Neural progenitor cell (in vitro differentiated cells): ENCODE measurements around the gene LMF1. TPM values are rescaled to one million over a fixed set of nuclear protein-coding genes. Genes with fewer than 3 reads are reported as not detected.

Source experiments
- DNase-seq: peaks from one replicate; pipeline ENCODE4 v3.0.0-alpha.2; 2016; ENCODE audit warnings: low spot score
- H2AFZ ChIP-seq: fragments of 200-600 bp; sonication (generic); replicated peaks from 2 replicates; pipeline ENCODE4 v1.6.1; 2016; ENCODE audit warnings: antibody characterized with exemption
- H3F3A ChIP-seq: fragments of 200-600 bp; sonication (generic); 2 replicates; pipeline ENCODE4 v1.6.1; 2016; ENCODE audit warnings: antibody characterized with exemption, low read depth
- H3K27ac ChIP-seq: fragments of 200-600 bp; sonication (generic); 2 replicates; pipeline ENCODE4 v1.5.1; 2016; ENCODE audit warnings: mild to moderate bottlenecking
- H3K27me3 ChIP-seq: fragments of 200-600 bp; sonication (generic); 2 replicates; pipeline ENCODE4 v1.6.1; 2016; ENCODE audit warnings: mild to moderate bottlenecking, moderate library complexity
- H3K36me3 ChIP-seq: fragments of 200-600 bp; sonication (generic); 2 replicates; pipeline ENCODE4 v1.5.1; 2016
- H3K4me1 ChIP-seq: fragments of 200-600 bp; sonication (generic); 2 replicates; pipeline ENCODE4 v1.6.1; 2016; ENCODE audit warnings: mixed run types
- H3K4me2 ChIP-seq: fragments of 200-600 bp; sonication (generic); 2 replicates; pipeline ENCODE4 v1.6.1; 2016
- H3K4me3 ChIP-seq: fragments of 200-600 bp; sonication (generic); 2 replicates; pipeline ENCODE4 v1.5.1; 2016
- H3K79me2 ChIP-seq: fragments of 200-600 bp; sonication (generic); 2 replicates; pipeline ENCODE4 v1.6.1; 2016; ENCODE audit warnings: low read depth
- H3K9ac ChIP-seq: fragments of 200-600 bp; sonication (generic); 2 replicates; pipeline ENCODE4 v1.6.1; 2016
- H3K9me3 ChIP-seq: fragments of 200-600 bp; sonication (generic); 2 replicates; pipeline ENCODE4 v1.5.1; 2016; ENCODE audit warnings: low read depth
- H4K20me1 ChIP-seq: fragments of 200-600 bp; sonication (generic); 2 replicates; pipeline ENCODE4 v1.6.1; 2016; ENCODE audit warnings: low read depth
- H3K27ac Mint-ChIP-seq: 3 replicates; pipeline ENCODE4 v1.8.0; 2021; ENCODE audit warnings: mixed read lengths
- H3K27me3 Mint-ChIP-seq: 2 replicates; pipeline ENCODE4 v1.8.0; 2022; ENCODE audit warnings: low read depth, mild to moderate bottlenecking, inconsistent platforms, moderate library complexity, mixed read lengths; ENCODE audit not compliant: insufficient read depth
- H3K36me3 Mint-ChIP-seq: 3 replicates; pipeline ENCODE4 v1.8.0; 2021; ENCODE audit warnings: mixed read lengths
- H3K4me1 Mint-ChIP-seq: 3 replicates; pipeline ENCODE4 v1.8.0; 2021; ENCODE audit warnings: mixed read lengths
- H3K4me3 Mint-ChIP-seq: 3 replicates; pipeline ENCODE4 v1.8.0; 2021; ENCODE audit warnings: mild to moderate bottlenecking, moderate library complexity, mixed read lengths
- H3K9me3 Mint-ChIP-seq: 3 replicates; pipeline ENCODE4 v1.8.0; 2020; ENCODE audit warnings: mixed read lengths
- CTCF ChIP-seq: fragments of 200-600 bp; sonication (generic); IDR thresholded peaks from 2 replicates; pipeline ENCODE4 v1.5.1; 2017; ENCODE audit warnings: antibody characterized with exemption, mild to moderate bottlenecking
- EZH2 ChIP-seq: fragments of 200-600 bp; sonication (generic); IDR thresholded peaks from 2 replicates; pipeline ENCODE4 v1.6.1; 2017; ENCODE audit warnings: antibody characterized with exemption, mild to moderate bottlenecking, moderate library complexity
- EZH2phosphoT487 ChIP-seq: fragments of 200-600 bp; sonication (generic); IDR thresholded peaks from 2 replicates; pipeline ENCODE4 v1.6.1; 2017; ENCODE audit warnings: antibody characterized with exemption
- total RNA-seq: library from RNA; depleted of rRNA; stranded (reverse); fragments of >200 nt; gene quantifications from 2 replicates; pipeline ENCODE4 v1.2.3, GENCODE V29; 2015; ENCODE audit warnings: low replicate concordance

LMF1 gene
- total RNA-seq, 1 donor from 2014 or later = 3.4 TPM

- Histone ChIP-seq H3K4me3 (no peak overlapping the region), H3K4me1 (no peaks in the 10 kb centered on the region), H2AFZ (no peak overlapping the region), H3K27ac (no peak overlapping the region), H4K20me1 (peaks cover 10% of the 10 kb centered on the region), H3K36me3 (no peaks in the 10 kb centered on the region), H3K27me3 (no peaks in the 10 kb centered on the region), H3F3A (no peaks in the 10 kb centered on the region), H3K79me2 (no peaks in the 10 kb centered on the region), H3K4me2 (no peak overlapping the region), H3K9me3 (no peaks in the 10 kb centered on the region), H3K9ac (no peak overlapping the region)
- no peak overlapping the region for H3K4me3 Mint-ChIP-seq
- peak overlapping the region; percentile 66 for H3K27ac Mint-ChIP-seq
- peaks cover 6% of the 10 kb centered on the region for H3K36me3 Mint-ChIP-seq
- no peaks in the 10 kb centered on the region for H3K9me3 Mint-ChIP-seq
- DNase-seq = no peak
- TF ChIP-seq EZH2 (no peak), EZH2phosphoT487 (no peak), CTCF (no peak)
- H3K4me1 Mint-ChIP-seq = peaks cover 19% of the 10 kb centered on the region
- H3K27me3 Mint-ChIP-seq = peaks cover 6% of the 10 kb centered on the region
These were observed 76.6 kb downstream of the LMF1 start for GRCh38 chr16:894136-894535.

- Histone ChIP-seq H3K4me3 (no peak overlapping the region), H3K4me1 (no peaks in the 10 kb centered on the region), H3K4me2 (no peak overlapping the region), H4K20me1 (peaks cover 10% of the 10 kb centered on the region), H3K36me3 (no peaks in the 10 kb centered on the region), H2AFZ (no peak overlapping the region), H3K9me3 (no peaks in the 10 kb centered on the region), H3K9ac (no peak overlapping the region), H3K79me2 (no peaks in the 10 kb centered on the region), H3K27ac (no peak overlapping the region), H3F3A (no peaks in the 10 kb centered on the region), H3K27me3 (no peaks in the 10 kb centered on the region)
- TF ChIP-seq CTCF (no peak), EZH2phosphoT487 (no peak), EZH2 (no peak)
- Mint-ChIP-seq H3K36me3 (peaks cover 3% of the 10 kb centered on the region), H3K4me1 (peaks cover 14% of the 10 kb centered on the region), H3K9me3 (no peaks in the 10 kb centered on the region), H3K27me3 (peaks cover 4% of the 10 kb centered on the region), H3K27ac (no peak overlapping the region), H3K4me3 (no peak overlapping the region)
- no peak for DNase-seq
These were observed 77.4 kb downstream of the LMF1 start for GRCh38 chr16:893360-893759.

GRCh38 chr16:892536-893255, 78.1 kb downstream of the LMF1 start:
- Histone ChIP-seq H3K79me2 (no peaks in the 10 kb centered on the region), H3K27me3 (no peaks in the 10 kb centered on the region), H3F3A (no peaks in the 10 kb centered on the region), H3K36me3 (no peaks in the 10 kb centered on the region), H3K4me2 (no peak overlapping the region), H3K4me3 (no peak overlapping the region), H3K4me1 (no peaks in the 10 kb centered on the region), H2AFZ (no peak overlapping the region), H4K20me1 (peaks cover 10% of the 10 kb centered on the region), H3K27ac (no peak overlapping the region), H3K9ac (no peak overlapping the region), H3K9me3 (no peaks in the 10 kb centered on the region)
- H3K27me3 Mint-ChIP-seq = peaks cover 4% of the 10 kb centered on the region
- no peaks in the 10 kb centered on the region for H3K9me3 Mint-ChIP-seq
- peak; percentile 61 for DNase-seq
- H3K4me3 Mint-ChIP-seq = no peak overlapping the region
- H3K27ac Mint-ChIP-seq = peak overlapping the region; percentile 74
- TF ChIP-seq CTCF (no peak), EZH2 (no peak), EZH2phosphoT487 (no peak)
- peaks cover 14% of the 10 kb centered on the region for H3K4me1 Mint-ChIP-seq
- H3K36me3 Mint-ChIP-seq = peaks cover 3% of the 10 kb centered on the region
